ENCODE measurements around the gene TMEM87B. TPM values are rescaled to one million over a fixed set of nuclear protein-coding genes. Genes with fewer than 3 reads are reported as not detected.

TMEM87B gene
- total RNA-seq, 1 experiment from 2014 or later = 10.6 TPM

- ATAC-seq = no peak
- CTCF ChIA-PET = no interaction called here
- H3K36me3 Mint-ChIP-seq = peaks cover under 1% of the 10 kb centered on the region
- H3K4me3 Mint-ChIP-seq = no peak overlapping the region
- TF ChIP-seq RORB (CRISPR knock-in tag; IDR thresholded peaks at IDR 0.05) = no peak
- TF ChIP-seq JAZF1 (CRISPR knock-in tag; IDR thresholded peaks at IDR 0.05) = no peak
- no peak for TF ChIP-seq HMGXB4 (CRISPR knock-in tag; IDR thresholded peaks at IDR 0.05)
- TF ChIP-seq ELF4 (CRISPR knock-in tag; IDR thresholded peaks at IDR 0.05; ENCODE audit: low read depth) = no peak
- no peak for TF ChIP-seq ATF1 (CRISPR knock-in tag; IDR thresholded peaks at IDR 0.05)
- no peak for TF ChIP-seq PREB (CRISPR knock-in tag; IDR thresholded peaks at IDR 0.05; ENCODE audit: borderline replicate concordance)
- no peak for TF ChIP-seq FOXK1 (CRISPR knock-in tag; IDR thresholded peaks at IDR 0.05)
- no peak for TF ChIP-seq ZNF396 (CRISPR knock-in tag; IDR thresholded peaks at IDR 0.05; ENCODE audit: borderline replicate concordance)
- TF ChIP-seq CBFB (CRISPR knock-in tag; IDR thresholded peaks at IDR 0.05; ENCODE audit: low read depth) = no peak
- no peak for TF ChIP-seq AFF4 (CRISPR knock-in tag; IDR thresholded peaks at IDR 0.05; ENCODE audit: borderline replicate concordance)
- no peak for TF ChIP-seq NFE2L1 (CRISPR knock-in tag; IDR thresholded peaks at IDR 0.05)
- no peak for TF ChIP-seq IRF1 (CRISPR knock-in tag; IDR thresholded peaks at IDR 0.05)
- TF ChIP-seq E2F1 (CRISPR knock-in tag; IDR thresholded peaks at IDR 0.05) = no peak
- TF ChIP-seq FOXJ3 (CRISPR knock-in tag; IDR thresholded peaks at IDR 0.05; ENCODE audit: borderline replicate concordance) = no peak
- no peak for TF ChIP-seq ZNF138 (CRISPR knock-in tag; conservative IDR thresholded peaks at IDR 0.05)
- no peak for TF ChIP-seq CTCF (IDR thresholded peaks at IDR 0.05)
- TF ChIP-seq E2F5 (CRISPR knock-in tag; IDR thresholded peaks at IDR 0.05) = no peak
- POLR2A ChIA-PET = no interaction called here
- peaks cover 6% of the 10 kb centered on the region for H3K4me1 Mint-ChIP-seq
- H3K27ac Mint-ChIP-seq = no peak overlapping the region
- no peaks in the 10 kb centered on the region for H3K27me3 Mint-ChIP-seq (ENCODE audit: low read depth)
- no peak for DNase-seq (ENCODE audit: low spot score)
- H3K9me3 Mint-ChIP-seq = peaks cover under 1% of the 10 kb centered on the region
These were observed 33.3 kb upstream of the TMEM87B start for GRCh38 chr2:112021781-112022231.
